ENCODE measurements around the gene MT4.

Gene MT4

DNA sequence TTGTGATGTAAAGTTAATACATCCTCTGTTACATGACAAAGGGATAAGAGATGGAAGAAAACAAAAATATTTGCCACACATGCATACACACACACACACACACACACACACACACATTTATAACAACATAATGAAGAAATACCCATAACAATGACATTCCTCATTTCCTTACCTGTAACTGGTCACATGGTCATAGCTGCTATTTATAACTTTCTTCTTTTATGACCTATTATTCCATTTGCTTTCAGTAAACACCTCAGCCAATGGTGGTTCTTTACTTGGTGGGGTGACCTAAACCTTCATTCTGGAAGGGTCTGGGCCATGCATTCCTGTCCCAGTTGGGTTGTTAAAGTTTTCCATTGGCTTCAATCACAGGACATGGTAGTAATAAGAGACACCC is 48.8 kb downstream of the MT4 start:
- DNase-seq (ENCODE audit: low spot score) = no peak
- no peak for TF ChIP-seq CTCF (IDR thresholded peaks at IDR 0.05)
- Histone ChIP-seq H3K27ac (no peak overlapping the region), H3K4me3 (no peak overlapping the region)

DNA sequence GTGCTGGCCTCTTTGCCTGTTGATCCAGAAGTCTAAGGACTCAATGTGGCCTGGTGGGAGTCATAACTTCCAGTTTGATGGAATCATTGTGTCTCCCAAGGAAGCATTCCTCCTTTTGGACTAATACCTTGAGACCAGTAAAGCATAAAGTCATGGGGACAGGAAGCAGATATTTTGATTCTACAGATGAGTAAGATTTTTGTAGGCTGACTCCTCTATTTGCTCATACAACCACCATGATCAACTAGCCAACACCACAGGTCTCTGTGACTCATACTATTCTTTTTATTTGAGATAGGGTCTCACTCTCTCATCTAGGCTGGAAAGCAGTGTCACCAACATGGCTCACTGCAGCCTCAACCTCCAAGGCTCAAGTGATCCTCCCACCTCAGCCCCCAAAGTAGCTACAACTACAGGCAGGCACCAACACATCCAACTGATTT is 49.7 kb downstream of the MT4 start:
- no peak overlapping the region for H3K27ac ChIP-seq
- no peak for TF ChIP-seq CTCF (IDR thresholded peaks at IDR 0.05)
- DNase-seq (ENCODE audit: low spot score) = no peak
- H3K4me3 ChIP-seq = no peak overlapping the region

- Histone ChIP-seq H3K4me3 (no peak overlapping the region), H3K27ac (no peak overlapping the region)
- TF ChIP-seq CTCF (IDR thresholded peaks at IDR 0.05) = no peak
- DNase-seq (ENCODE audit: low spot score) = no peak
Measured at GRCh38 chr16:56615353-56615752, 50.5 kb downstream of the MT4 start.

DNA sequence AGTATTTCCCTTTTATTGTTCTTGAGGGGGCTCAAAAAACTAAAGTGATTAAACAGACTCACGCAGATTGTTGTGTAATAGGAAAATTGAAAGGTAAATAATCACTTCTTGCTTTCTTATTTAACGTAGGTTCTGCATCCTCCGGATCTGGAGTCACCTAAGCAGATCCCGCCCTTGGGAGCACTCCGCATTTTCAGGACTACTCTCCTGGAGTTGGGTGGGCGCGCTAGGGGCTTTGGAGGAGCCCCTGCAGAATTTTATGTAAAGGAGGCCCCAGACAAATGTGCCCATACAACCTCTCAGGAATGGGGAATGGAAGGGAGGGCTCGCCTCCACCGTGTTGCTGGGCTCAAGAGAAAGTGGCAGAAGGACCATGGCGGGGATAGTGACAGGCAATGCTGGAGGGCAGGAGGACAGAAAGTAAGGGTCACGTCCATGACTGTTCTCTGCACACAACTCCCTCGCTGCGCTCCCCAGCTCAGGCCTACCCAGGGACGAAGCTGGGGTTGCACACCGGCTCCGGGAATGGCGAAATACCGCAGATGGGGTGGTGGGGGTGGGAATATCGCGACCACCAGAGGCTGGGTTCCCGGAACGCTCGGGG is 51.8 kb downstream of the MT4 start:
- DNase-seq (ENCODE audit: low spot score) = peak; percentile 66
- Histone ChIP-seq H3K27ac (peak overlapping the region; percentile 66 to 70), H3K4me3 (peak overlapping the region; percentile 70)
- no peak for TF ChIP-seq CTCF (IDR thresholded peaks at IDR 0.05)

DNA sequence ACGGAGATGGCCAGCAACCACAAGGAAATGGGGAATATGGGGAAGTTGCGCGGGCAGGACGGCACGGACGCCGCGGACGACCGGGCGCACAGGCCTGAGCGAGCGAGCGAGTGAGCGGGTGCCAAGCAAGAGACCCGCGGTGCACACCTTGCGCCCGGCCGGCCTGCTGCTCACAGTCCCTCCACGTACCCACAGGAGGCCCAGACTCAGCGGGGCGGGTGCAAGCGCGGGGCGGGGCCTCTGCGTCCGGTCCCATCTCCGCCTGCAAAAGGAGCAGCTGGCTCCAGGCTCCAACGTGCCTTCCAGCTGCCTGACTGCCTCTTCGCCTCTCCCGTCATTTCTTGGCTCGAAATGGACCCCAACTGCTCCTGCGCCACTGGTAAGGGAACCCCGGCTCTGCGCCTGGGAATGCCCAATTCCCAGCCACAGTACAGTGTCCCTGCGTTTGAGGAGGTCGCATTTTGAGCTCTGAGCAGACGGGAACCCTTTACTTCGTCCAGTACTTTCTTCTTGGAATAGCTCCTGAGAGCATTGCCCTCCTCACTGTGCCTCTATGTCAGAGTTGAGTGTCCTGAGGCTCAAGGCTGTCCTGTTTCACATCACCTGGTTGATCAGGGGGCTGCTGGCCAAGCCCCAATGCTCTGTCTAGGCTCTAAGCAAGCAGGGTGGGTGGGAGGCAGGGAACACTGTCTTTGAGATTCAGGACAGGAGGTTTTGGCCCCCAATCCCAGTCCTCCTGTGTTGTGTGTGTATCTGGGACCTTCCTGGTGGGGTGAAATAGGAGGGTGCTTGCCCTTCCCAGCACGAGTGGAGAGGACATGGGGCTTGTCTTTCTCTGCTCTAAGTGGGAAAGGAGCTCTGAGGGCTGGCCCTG is 52.6 kb downstream of the MT4 start:
- peak overlapping the region; percentile 66 to 70 for H3K27ac ChIP-seq
- TF ChIP-seq CTCF (IDR thresholded peaks at IDR 0.05) = no peak
- peak; percentile 86 for DNase-seq (ENCODE audit: low spot score)
- H3K4me3 ChIP-seq = peak overlapping the region; percentile 70

DNA sequence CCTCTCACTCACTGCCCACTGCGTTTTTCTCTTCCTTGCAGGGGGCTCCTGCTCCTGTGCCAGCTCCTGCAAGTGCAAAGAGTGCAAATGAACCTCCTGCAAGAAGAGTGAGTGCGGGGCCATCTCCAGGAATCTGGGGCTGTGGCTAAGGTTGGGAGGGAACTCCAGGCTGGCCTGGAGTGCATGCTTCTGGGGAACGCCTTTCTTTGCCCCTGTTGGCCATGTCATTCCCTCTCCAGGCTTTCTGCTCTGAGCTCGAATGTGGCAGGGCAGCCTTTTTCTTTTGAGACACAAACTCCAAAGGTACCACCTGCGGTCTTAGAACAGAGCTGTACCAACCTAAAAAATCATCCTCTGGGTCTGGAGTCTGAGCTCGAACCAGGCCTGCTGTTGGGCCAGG is 53.3 kb downstream of the MT4 start:
- TF ChIP-seq CTCF (IDR thresholded peaks at IDR 0.05) = no peak
- H3K4me3 ChIP-seq = peak overlapping the region; percentile 70
- H3K27ac ChIP-seq = peak overlapping the region in 1 of 2 donors; percentile 70
- no peak for DNase-seq (ENCODE audit: low spot score)
